HG02870 (cell line): ENCODE measurements around the gene ARMC6.
A peak's percentile ranks its signal among the peaks of the same experiment; 100 is the strongest.
"Not testable (repeated sequence)": the region's sequence is repeated elsewhere in the genome, so short reads cannot be mapped to it uniquely, and the experiment has no call there.

Experiments
- ATAC-seq: cut with Tn5 transposase; IDR thresholded peaks from one replicate; pipeline ENCODE4 v1.9.1; 2021; ENCODE audit warnings: mild to moderate bottlenecking, moderate library complexity; ENCODE audit not compliant: unreplicated experiment

The ARMC6 gene

GRCh38 chr19:19022380-19022961 lies 10.9 kb upstream of the ARMC6 start:
- no peak for ATAC-seq

GRCh38 chr19:19023376-19023775 lies 10.0 kb upstream of the ARMC6 start:
- not testable (repeated sequence) for ATAC-seq

GRCh38 chr19:19025861-19026260 lies 7.5 kb upstream of the ARMC6 start:
- no peak for ATAC-seq

- no peak for ATAC-seq
Measured at GRCh38 chr19:19026299-19026971, 7.0 kb upstream of the ARMC6 start.

GRCh38 chr19:19027228-19027627 lies 6.2 kb upstream of the ARMC6 start:
- ATAC-seq, result no peak

- no peak for ATAC-seq
Measured at GRCh38 chr19:19028526-19028925, 4.9 kb upstream of the ARMC6 start.

- ATAC-seq, result no peak
Measured at GRCh38 chr19:19031891-19032290, 1.5 kb upstream of the ARMC6 start.

- peak; percentile 47 for ATAC-seq
Measured at GRCh38 chr19:19032420-19033175, 805 bp upstream of the ARMC6 start.

- ATAC-seq, result no peak
Measured at GRCh38 chr19:19033176-19033425, 302 bp upstream of the ARMC6 start.

- no peak for ATAC-seq
Measured at GRCh38 chr19:19034204-19034624, 811 bp downstream of the ARMC6 start.

GRCh38 chr19:19039901-19040300 lies 6.5 kb downstream of the ARMC6 start:
- no peak for ATAC-seq

- ATAC-seq, result no peak
Measured at GRCh38 chr19:19040417-19040816, 7.0 kb downstream of the ARMC6 start.

- no peak for ATAC-seq
Measured at GRCh38 chr19:19042732-19043280, 9.4 kb downstream of the ARMC6 start.

GRCh38 chr19:19043481-19043880 lies 10.1 kb downstream of the ARMC6 start:
- ATAC-seq, result no peak

GRCh38 chr19:19043881-19044280 lies 10.5 kb downstream of the ARMC6 start:
- no peak for ATAC-seq

GRCh38 chr19:19049406-19049805 lies 16.0 kb downstream of the ARMC6 start:
- no peak for ATAC-seq

GRCh38 chr19:19050104-19050503 lies 16.7 kb downstream of the ARMC6 start:
- no peak for ATAC-seq

GRCh38 chr19:19050731-19051130 lies 17.3 kb downstream of the ARMC6 start:
- no peak for ATAC-seq

- ATAC-seq, result no peak
Measured at GRCh38 chr19:19051478-19052213, 18.2 kb downstream of the ARMC6 start.

GRCh38 chr19:19052921-19053320 lies 19.5 kb downstream of the ARMC6 start:
- ATAC-seq, result no peak

- ATAC-seq, result no peak
Measured at GRCh38 chr19:19053508-19054314, 20.3 kb downstream of the ARMC6 start.
